Measurements from ENCODE around the gene CFAP52.

DNA sequence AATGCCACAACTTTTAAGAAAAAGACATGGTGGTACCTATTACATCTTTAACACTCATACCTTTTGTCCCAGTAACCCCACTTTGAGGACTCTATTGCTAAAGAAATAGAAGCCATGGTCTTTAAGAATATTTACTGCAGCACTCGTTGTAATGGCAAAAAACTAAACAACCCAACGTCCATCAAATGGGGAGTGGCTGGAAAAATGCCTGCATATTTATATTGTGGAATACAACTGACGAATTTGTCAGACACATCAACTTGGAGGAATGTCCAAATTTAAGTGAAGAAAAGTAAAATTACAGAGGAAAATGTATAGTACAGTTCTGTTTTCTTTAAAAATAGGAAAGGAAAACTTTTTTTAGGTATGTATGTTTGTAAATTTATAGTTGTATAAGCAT, 48.7 kb upstream of the CFAP52 start:
- TF ChIP-seq EP300 (IDR thresholded peaks at IDR 0.05), result no peak
- TF ChIP-seq CTCF (IDR thresholded peaks at IDR 0.05), result no peak

Measured in sigmoid colon (tissue), 4 donors.